Measurements from ENCODE around the gene PRSS57.

The PRSS57 gene

GRCh38 chr19:688214-688613 lies 7.0 kb downstream of the PRSS57 start:
- H3K4me3 ChIP-seq (ENCODE audit: low read depth, low read length) = no peak overlapping the region
- no peak for TF ChIP-seq CTCF (IDR thresholded peaks at IDR 0.05; ENCODE audit: borderline replicate concordance, insufficient read depth, low read depth, low read length)

- no peak overlapping the region for H3K4me3 ChIP-seq (ENCODE audit: low read depth, low read length)
- no peak for TF ChIP-seq CTCF (IDR thresholded peaks at IDR 0.05; ENCODE audit: borderline replicate concordance, insufficient read depth, low read depth, low read length)
These were observed 7.6 kb downstream of the PRSS57 start for GRCh38 chr19:687569-688166.

- H3K4me3 ChIP-seq (ENCODE audit: low read depth, low read length) = no peak overlapping the region
- no peak for TF ChIP-seq CTCF (IDR thresholded peaks at IDR 0.05; ENCODE audit: borderline replicate concordance, insufficient read depth, low read depth, low read length)
These were observed 8.5 kb downstream of the PRSS57 start for GRCh38 chr19:686589-687297.

GRCh38 chr19:685454-685931 lies 9.8 kb downstream of the PRSS57 start:
- H3K4me3 ChIP-seq (ENCODE audit: low read depth, low read length) = no peak overlapping the region
- TF ChIP-seq CTCF (IDR thresholded peaks at IDR 0.05; ENCODE audit: borderline replicate concordance, insufficient read depth, low read depth, low read length) = no peak

GRCh38 chr19:682678-683320 lies 12.5 kb downstream of the PRSS57 start:
- no peak for TF ChIP-seq CTCF (IDR thresholded peaks at IDR 0.05; ENCODE audit: borderline replicate concordance, insufficient read depth, low read depth, low read length)
- H3K4me3 ChIP-seq (ENCODE audit: low read depth, low read length) = no peak overlapping the region

- TF ChIP-seq CTCF (IDR thresholded peaks at IDR 0.05; ENCODE audit: borderline replicate concordance, insufficient read depth, low read depth, low read length) = no peak
- H3K4me3 ChIP-seq (ENCODE audit: low read depth, low read length) = no peak overlapping the region
These were observed 13.9 kb downstream of the PRSS57 start for GRCh38 chr19:681029-682019.
